OCI-LY7 (cell line): Measurements from ENCODE around the gene GALNT2.

Experiments used
- CTCF ChIP-seq: fragments of 200-600 bp; sonication (generic); conservative IDR thresholded peaks from 2 replicates; pipeline ENCODE4 v1.5.1; 2014; ENCODE audit warnings: mild to moderate bottlenecking, antibody characterized with exemption, low read length, moderate library complexity, mixed read lengths
- EZH2phosphoT487 ChIP-seq: fragments of 200-600 bp; sonication (generic); IDR thresholded peaks from 2 replicates; pipeline ENCODE4 v1.6.1; 2018; ENCODE audit warnings: low read depth, borderline replicate concordance, mild to moderate bottlenecking, mixed run types, antibody characterized with exemption, low read length, moderate library complexity, mixed read lengths

GRCh38 chr1:230283678-230284077, 216.6 kb downstream of the GALNT2 start:
- no peak for TF ChIP-seq CTCF
- no peak for TF ChIP-seq EZH2phosphoT487
